KMS-11 (cell line): ENCODE measurements around the gene MYH9.

Experiments
- H2AFZ ChIP-seq: fragments of 200-600 bp; sonication (generic); 2 replicates; pipeline ENCODE4 v1.6.1; 2016; ENCODE audit warnings: antibody characterized with exemption, mixed run types, low read depth
- H3K27ac ChIP-seq: fragments of 200-600 bp; sonication (generic); 2 replicates; pipeline ENCODE4 v1.6.1; 2016; ENCODE audit warnings: mild to moderate bottlenecking, mixed run types
- H3K27me3 ChIP-seq: fragments of 200-600 bp; sonication (generic); 2 replicates; pipeline ENCODE4 v1.6.1; 2017; ENCODE audit warnings: mild to moderate bottlenecking, low read depth, mixed run types, moderate library complexity; ENCODE audit not compliant: insufficient read depth
- H3K36me3 ChIP-seq: fragments of 200-600 bp; sonication (generic); 2 replicates; pipeline ENCODE4 v1.6.1; 2017; ENCODE audit warnings: mild to moderate bottlenecking, mixed run types; ENCODE audit not compliant: insufficient read depth
- H3K4me1 ChIP-seq: fragments of 200-600 bp; sonication (generic); 2 replicates; pipeline ENCODE4 v1.6.1; 2016; ENCODE audit warnings: mild to moderate bottlenecking, low read depth, mixed run types; ENCODE audit not compliant: poor library complexity, severe bottlenecking
- H3K4me2 ChIP-seq: fragments of 200-600 bp; sonication (generic); 2 replicates; pipeline ENCODE4 v1.7.0; 2016; ENCODE audit warnings: mild to moderate bottlenecking, mixed run types
- H3K4me3 ChIP-seq: fragments of 200-600 bp; sonication (generic); IDR thresholded peaks from 2 replicates; pipeline ENCODE4 v1.6.1; 2017; ENCODE audit warnings: low read depth, low read length, mixed read lengths; ENCODE audit not compliant: insufficient read depth
- H3K79me2 ChIP-seq: fragments of 200-600 bp; sonication (generic); 2 replicates; pipeline ENCODE4 v1.6.1; 2016; ENCODE audit warnings: low read depth, mixed run types; ENCODE audit not compliant: insufficient read depth
- H3K9ac ChIP-seq: fragments of 200-600 bp; sonication (generic); 2 replicates; pipeline ENCODE4 v1.6.1; 2016; ENCODE audit warnings: mild to moderate bottlenecking, mixed run types
- H4K20me1 ChIP-seq: fragments of 200-600 bp; sonication (generic); 2 replicates; pipeline ENCODE4 v1.6.1; 2016; ENCODE audit warnings: mild to moderate bottlenecking, mixed run types; ENCODE audit not compliant: insufficient read depth
- CTCF ChIP-seq: fragments of 200-600 bp; sonication (generic); conservative IDR thresholded peaks from 2 replicates; pipeline ENCODE4 v1.6.1; 2017; ENCODE audit warnings: low read depth, mild to moderate bottlenecking, antibody characterized with exemption, low read length, moderate library complexity, mixed read lengths

The MYH9 gene

GRCh38 chr22:36303874-36304273 is 83.9 kb downstream of the MYH9 start:
- H3K9ac ChIP-seq, result no peak overlapping the region
- no peak overlapping the region for H2AFZ ChIP-seq
- H3K27me3 ChIP-seq, result no peaks in the 10 kb centered on the region
- H3K4me2 ChIP-seq, result no peak overlapping the region
- H3K79me2 ChIP-seq, result peaks cover 5% of the 10 kb centered on the region; the same call in 1 of the 2 replicates
- H3K27ac ChIP-seq, result no peak overlapping the region
- no peaks in the 10 kb centered on the region for H4K20me1 ChIP-seq
- no peaks in the 10 kb centered on the region for H3K4me1 ChIP-seq
- no peak overlapping the region for H3K4me3 ChIP-seq
- no peak for TF ChIP-seq CTCF
- peaks cover 11% of the 10 kb centered on the region; the same call in 1 of the 2 replicates for H3K36me3 ChIP-seq

- H3K27me3 ChIP-seq, result no peaks in the 10 kb centered on the region
- no peak overlapping the region for H3K9ac ChIP-seq
- H3K4me1 ChIP-seq, result no peaks in the 10 kb centered on the region
- H3K4me3 ChIP-seq, result no peak overlapping the region
- peaks cover 5% of the 10 kb centered on the region; the same call in 1 of the 2 replicates for H3K79me2 ChIP-seq
- no peak overlapping the region for H2AFZ ChIP-seq
- H3K4me2 ChIP-seq, result no peak overlapping the region
- TF ChIP-seq CTCF, result no peak
- no peak overlapping the region for H3K27ac ChIP-seq
- no peaks in the 10 kb centered on the region for H4K20me1 ChIP-seq
- peaks cover 17% of the 10 kb centered on the region; the same call in 1 of the 2 replicates for H3K36me3 ChIP-seq
Observed at GRCh38 chr22:36303115-36303467, 84.7 kb downstream of the MYH9 start.

- no peaks in the 10 kb centered on the region for H3K27me3 ChIP-seq
- H3K79me2 ChIP-seq, result peaks cover 5% of the 10 kb centered on the region; the same call in 1 of the 2 replicates
- TF ChIP-seq CTCF, result no peak
- H2AFZ ChIP-seq, result no peak overlapping the region
- no peak overlapping the region for H3K9ac ChIP-seq
- no peaks in the 10 kb centered on the region for H3K4me1 ChIP-seq
- no peak overlapping the region for H3K4me2 ChIP-seq
- no peak overlapping the region for H3K4me3 ChIP-seq
- no peak overlapping the region for H3K27ac ChIP-seq
- peaks cover 18% of the 10 kb centered on the region; the same call in 1 of the 2 replicates for H3K36me3 ChIP-seq
- H4K20me1 ChIP-seq, result no peaks in the 10 kb centered on the region
Observed at GRCh38 chr22:36302439-36303114, 85.2 kb downstream of the MYH9 start.

- Histone ChIP-seq H3K36me3 (peaks cover 23% of the 10 kb centered on the region; the same call in 1 of the 2 replicates), H4K20me1 (no peaks in the 10 kb centered on the region), H3K79me2 (peaks cover 5% of the 10 kb centered on the region; the same call in 1 of the 2 replicates), H3K4me3 (no peak overlapping the region), H2AFZ (no peak overlapping the region), H3K27me3 (no peaks in the 10 kb centered on the region), H3K4me2 (no peak overlapping the region), H3K9ac (no peak overlapping the region), H3K27ac (no peak overlapping the region), H3K4me1 (no peaks in the 10 kb centered on the region)
- no peak for TF ChIP-seq CTCF
Observed at GRCh38 chr22:36301851-36302250, 85.9 kb downstream of the MYH9 start.
